Testis (tissue), 3 donors: ENCODE results near the gene ESRRA. TPM values are rescaled to one million over a fixed set of nuclear protein-coding genes. Genes with fewer than 3 reads are reported as not detected.
"Not testable (repeated sequence)": the region's sequence is repeated elsewhere in the genome, so short reads cannot be mapped to it uniquely, and the experiment has no call there.

ENCODE experiments used
- DNase-seq: peaks from one replicate; pipeline ENCODE4 v3.0.0-alpha.2; 2019
- H3K27ac ChIP-seq, 2 donors: fragments of 200-600 bp; sonication (generic); one replicate each; pipeline ENCODE4 v1.5.1; 2019
- H3K27me3 ChIP-seq: fragments of 200-600 bp; sonication (generic); one replicate; pipeline ENCODE4 v1.5.1; 2019
- H3K36me3 ChIP-seq: fragments of 200-600 bp; sonication (generic); one replicate; pipeline ENCODE4 v1.5.1; 2017; ENCODE audit warnings: low read depth; ENCODE audit errors: missing control alignments
- H3K4me1 ChIP-seq: fragments of 200-600 bp; sonication (generic); one replicate; pipeline ENCODE4 v1.5.1; 2019
- H3K4me3 ChIP-seq, 2 donors: fragments of 200-600 bp; sonication (generic); one replicate each; pipeline ENCODE4 v1.5.1; 2017 to 2019
- H3K9me3 ChIP-seq: fragments of 200-600 bp; sonication (generic); one replicate; pipeline ENCODE4 v1.5.1; 2017
- CTCF ChIP-seq, 3 experiments: fragments of 450-650 bp in 2 of 3; fragments of 200-600 bp in 1 of 3; sonication (generic) in 1 of 3; IDR thresholded peaks; one replicate each; pipeline ENCODE4 v1.5.1; 2016 to 2019; ENCODE audit warnings: antibody characterized with exemption in 3 of 3, mild to moderate bottlenecking in 2 of 3, moderate library complexity in 1 of 3
- POLR2A ChIP-seq: fragments of 450-650 bp; IDR thresholded peaks from one replicate; pipeline ENCODE4 v1.6.1; 2017; ENCODE audit warnings: antibody characterized with exemption, mild to moderate bottlenecking, moderate library complexity
- WGBS, 2 donors: methylation state at CpG; one replicate each; pipeline ENCODE4 v1.1.5; 2018; 5-methylcytosine and 5-hydroxymethylcytosine counted together
- intact Hi-C: fragments of 100-400 bp; cut with DNase I; formaldehyde crosslinking; loops from one replicate; pipeline ENCODE4 v1.15.1; 2023; ENCODE audit warnings: low total_unique reads
- polyA plus RNA-seq: library from polyadenylated mRNA; stranded (reverse); fragments of 350-450 nt; fragmentation: Illumina TruSeq; extraction: RNeasy Lipid Tissue Mini Kit (QIAGEN cat#74804); gene quantifications from one replicate; pipeline ENCODE4 v1.2.3, GENCODE V29; 2014; ENCODE audit warnings: low read depth, low replicate concordance; ENCODE audit not compliant: insufficient read depth
- total RNA-seq, 2 donors: library from RNA; depleted of rRNA; stranded (reverse); fragments of >200 nt; gene quantifications; one replicate each; pipeline ENCODE4 v1.2.3, GENCODE V29; 2016

Gene ESRRA
- total and polyA plus RNA-seq, 3 donors from 2014 or later: 13.7 to 22.0 (median 19.3) TPM

GRCh38 chr11:64314146-64314804 lies 9.0 kb downstream of the ESRRA start:
- H3K9me3 ChIP-seq: no peaks in the 10 kb centered on the region
- intact Hi-C loops: no loop called here
- DNase-seq: no peak
- WGBS, 2 donors: 76 to 79% methylated on average over 9 to 19 of the region's 19 CpGs
- peaks cover 6% of the 10 kb centered on the region for H3K4me1 ChIP-seq
- H3K27ac ChIP-seq: peak overlapping the region; percentile 42 to 71
- no peaks in the 10 kb centered on the region for H3K36me3 ChIP-seq
- H3K27me3 ChIP-seq: no peaks in the 10 kb centered on the region
- no peak for TF ChIP-seq CTCF (IDR thresholded peaks at IDR 0.05)
- TF ChIP-seq POLR2A: no peak
- H3K4me3 ChIP-seq: no peak overlapping the region

DNA sequence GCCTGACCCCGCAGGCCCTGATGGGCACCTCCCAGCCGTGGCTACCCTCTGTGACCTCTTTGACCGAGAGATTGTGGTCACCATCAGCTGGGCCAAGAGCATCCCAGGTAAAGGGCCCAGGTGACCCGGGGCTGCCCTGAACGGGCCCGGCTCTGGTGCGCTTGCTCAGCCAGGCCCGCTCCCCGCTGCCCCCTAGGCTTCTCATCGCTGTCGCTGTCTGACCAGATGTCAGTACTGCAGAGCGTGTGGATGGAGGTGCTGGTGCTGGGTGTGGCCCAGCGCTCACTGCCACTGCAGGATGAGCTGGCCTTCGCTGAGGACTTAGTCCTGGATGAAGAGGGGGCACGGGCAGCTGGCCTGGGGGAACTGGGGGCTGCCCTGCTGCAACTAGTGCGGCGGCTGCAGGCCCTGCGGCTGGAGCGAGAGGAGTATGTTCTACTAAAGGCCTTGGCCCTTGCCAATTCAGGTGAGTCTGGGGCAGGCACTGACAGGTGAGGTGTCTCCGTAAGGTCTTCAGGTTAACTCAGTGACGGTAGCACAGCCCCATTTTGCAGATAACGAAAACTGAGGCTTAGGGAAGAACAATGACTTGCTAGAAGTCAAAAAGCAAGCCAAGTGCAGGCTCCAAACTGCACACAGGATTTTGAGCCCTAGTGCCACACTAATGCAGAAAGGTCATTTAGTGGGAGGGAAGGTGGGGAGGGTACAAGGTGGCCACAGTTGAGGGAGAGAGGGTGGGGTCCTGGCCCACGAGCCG lies 9.7 kb downstream of the ESRRA start:
- peaks cover 9% of the 10 kb centered on the region for H3K4me1 ChIP-seq
- no peaks in the 10 kb centered on the region for H3K36me3 ChIP-seq
- H3K4me3 ChIP-seq: no peak overlapping the region
- TF ChIP-seq POLR2A: no peak
- TF ChIP-seq CTCF (IDR thresholded peaks at IDR 0.05): no peak
- H3K27me3 ChIP-seq: no peaks in the 10 kb centered on the region
- no peak for DNase-seq
- no peaks in the 10 kb centered on the region for H3K9me3 ChIP-seq
- intact Hi-C loops: no loop called here
- 85 to 87% methylated on average over 17 to 22 of the region's 24 CpGs for WGBS, 2 donors
- H3K27ac ChIP-seq: no peak overlapping the region

GRCh38 chr11:64315667-64316526 lies 10.6 kb downstream of the ESRRA start:
- WGBS, 2 donors: 23 to 66% methylated on average over 2 to 22 of the region's 25 CpGs
- H3K4me3 ChIP-seq, H3K36me3 ChIP-seq, H3K4me1 ChIP-seq, intact Hi-C loops, DNase-seq, H3K27me3 ChIP-seq, H3K9me3 ChIP-seq: not testable (repeated sequence)
- H3K27ac ChIP-seq: peak overlapping the region in 1 of 2 donors; percentile 98

DNA sequence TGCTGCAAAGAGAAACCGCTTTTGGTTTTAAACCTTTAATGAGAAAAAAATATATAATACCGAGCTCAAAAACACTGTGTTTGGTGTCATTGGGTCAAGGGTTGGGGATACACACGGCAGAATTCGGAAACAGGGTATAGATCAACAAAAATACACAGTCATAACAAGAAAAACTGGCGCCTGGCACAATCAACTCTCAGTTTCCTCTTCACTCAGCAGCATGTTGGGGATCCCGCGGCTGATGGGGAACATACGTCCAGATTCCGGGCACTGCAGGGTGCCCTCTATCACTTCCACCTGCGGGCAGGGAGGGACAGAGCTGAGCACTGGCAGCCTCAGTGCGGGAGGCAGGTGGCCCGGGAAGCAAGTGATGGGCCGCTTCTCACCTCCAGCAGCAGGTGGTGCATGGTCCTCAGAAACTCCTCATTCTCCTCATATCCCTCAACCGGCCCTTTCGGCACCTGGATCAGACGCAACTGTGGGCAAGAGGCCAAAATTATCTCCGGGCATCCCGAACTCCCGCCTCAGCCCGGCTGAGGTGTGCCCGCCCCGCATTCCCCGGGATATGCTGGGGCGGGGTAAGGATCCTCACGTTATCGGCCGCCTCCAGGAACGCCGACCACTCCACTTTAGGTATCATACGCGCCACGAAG lies 11.5 kb downstream of the ESRRA start:
- Histone ChIP-seq H3K4me3 (peak overlapping the region; percentile 72 to 75), H3K4me1 (peaks cover 9% of the 10 kb centered on the region), H3K9me3 (no peaks in the 10 kb centered on the region), H3K27me3 (no peaks in the 10 kb centered on the region), H3K27ac (peak overlapping the region; percentile 75 to 98), H3K36me3 (no peaks in the 10 kb centered on the region)
- no peak for TF ChIP-seq CTCF (IDR thresholded peaks at IDR 0.05)
- no peak for TF ChIP-seq POLR2A
- intact Hi-C loops: no loop called here
- DNase-seq: no peak
- 4% methylated on average over 32 of the region's 32 CpGs for WGBS, 2 donors
